LNCaP clone FGC (cell line): ENCODE data around the gene MAML3.

Experiments
- DNase-seq: peaks from one replicate; pipeline ENCODE4 v3.0.0-alpha.2; 2011; ENCODE audit warnings: low read depth
- H3K4me3 ChIP-seq: 2 replicates; pipeline ENCODE4 v1.5.1; 2011; ENCODE audit warnings: mild to moderate bottlenecking, low read depth, low read length, control low read depth
- CTCF ChIP-seq: IDR thresholded peaks from 2 replicates; pipeline ENCODE4 v1.5.1; 2012; ENCODE audit warnings: mild to moderate bottlenecking; ENCODE audit not compliant: control insufficient read depth, insufficient read depth; ENCODE audit errors: extremely low read depth

MAML3 gene

DNA sequence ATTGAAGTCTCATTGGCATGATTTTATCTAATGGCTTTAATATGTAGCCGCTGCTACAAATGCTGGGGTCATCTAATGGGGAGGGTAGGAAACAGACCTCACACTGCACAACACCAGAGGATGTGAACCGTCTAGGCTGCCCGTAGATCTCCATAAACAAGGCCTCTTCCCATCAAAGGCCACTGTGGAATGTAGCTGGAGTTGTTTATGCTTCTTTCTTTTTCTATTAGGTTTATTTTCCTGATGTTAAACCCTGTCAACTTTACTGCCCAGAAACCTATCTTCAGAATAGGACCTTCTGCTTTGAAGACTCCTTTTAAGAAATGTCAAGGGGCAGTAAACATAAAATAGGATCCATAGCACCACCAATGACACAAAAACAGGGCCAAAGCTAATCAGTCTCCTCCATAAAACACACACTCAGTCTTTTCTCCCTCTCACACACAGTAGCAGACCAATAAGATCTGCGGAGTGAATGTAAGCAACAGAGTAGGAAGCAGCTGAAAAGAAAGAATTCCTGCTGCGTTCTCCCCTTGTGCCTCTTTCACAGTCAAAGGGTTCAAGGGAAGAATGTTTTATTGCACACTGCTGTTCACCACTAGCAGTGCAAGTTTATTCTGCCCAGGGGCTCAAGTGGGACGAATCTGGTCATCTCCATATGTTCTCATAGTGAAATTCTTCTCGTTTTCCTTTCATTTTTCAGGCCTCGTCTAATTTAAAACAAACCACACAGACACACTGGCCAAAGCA, 72.2 kb downstream of the MAML3 start:
- DNase-seq = no peak
- no peak overlapping the region for H3K4me3 ChIP-seq
- TF ChIP-seq CTCF = no peak

- DNase-seq = no peak
- H3K4me3 ChIP-seq = no peak overlapping the region
- no peak for TF ChIP-seq CTCF
These were observed 73.1 kb downstream of the MAML3 start for GRCh38 chr4:140080883-140081282.

- no peak for TF ChIP-seq CTCF
- H3K4me3 ChIP-seq = no peak overlapping the region
- DNase-seq = no peak
These were observed 75.6 kb downstream of the MAML3 start for GRCh38 chr4:140078366-140078765.

DNA sequence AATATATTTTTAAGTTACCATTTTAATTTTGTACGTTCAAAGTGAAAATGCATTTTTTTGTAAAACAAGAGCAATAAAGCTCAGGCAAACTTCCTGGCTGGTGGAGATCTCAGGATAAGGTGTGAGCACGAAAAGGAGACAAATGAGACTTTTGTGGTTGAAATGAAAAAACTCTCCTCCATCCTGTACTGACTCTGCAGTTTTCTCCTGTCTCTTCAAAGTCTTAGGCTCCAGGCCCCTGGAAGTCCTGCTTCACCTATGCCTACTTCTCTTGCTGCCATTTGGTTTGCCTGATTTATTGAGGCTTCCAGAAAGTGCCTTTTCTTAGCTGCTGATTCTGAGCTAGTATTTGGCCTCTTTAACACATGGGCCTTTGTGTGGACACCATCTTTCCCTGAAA, 77.7 kb downstream of the MAML3 start:
- DNase-seq = no peak
- TF ChIP-seq CTCF = no peak
- no peak overlapping the region for H3K4me3 ChIP-seq

DNA sequence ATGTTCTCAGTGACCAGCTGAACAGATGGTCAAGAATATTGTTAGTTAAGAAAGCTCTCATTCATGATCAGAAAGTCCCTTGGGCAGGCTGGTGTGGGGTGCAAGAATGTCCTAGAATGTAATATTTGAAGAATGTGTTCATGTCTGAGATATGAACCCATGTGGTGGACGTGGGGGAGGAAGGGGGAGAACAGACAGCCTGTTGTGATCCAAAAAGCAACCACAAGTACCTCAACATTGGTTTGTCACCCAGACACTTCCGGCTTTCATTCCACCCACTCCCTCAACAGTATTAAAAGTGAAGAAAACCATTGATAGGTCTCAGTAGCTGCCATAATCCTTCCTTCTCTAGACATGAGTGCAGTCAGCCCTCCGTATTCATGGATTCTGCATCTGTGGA, 82.2 kb downstream of the MAML3 start:
- no peak overlapping the region for H3K4me3 ChIP-seq
- no peak for DNase-seq
- no peak for TF ChIP-seq CTCF

DNA sequence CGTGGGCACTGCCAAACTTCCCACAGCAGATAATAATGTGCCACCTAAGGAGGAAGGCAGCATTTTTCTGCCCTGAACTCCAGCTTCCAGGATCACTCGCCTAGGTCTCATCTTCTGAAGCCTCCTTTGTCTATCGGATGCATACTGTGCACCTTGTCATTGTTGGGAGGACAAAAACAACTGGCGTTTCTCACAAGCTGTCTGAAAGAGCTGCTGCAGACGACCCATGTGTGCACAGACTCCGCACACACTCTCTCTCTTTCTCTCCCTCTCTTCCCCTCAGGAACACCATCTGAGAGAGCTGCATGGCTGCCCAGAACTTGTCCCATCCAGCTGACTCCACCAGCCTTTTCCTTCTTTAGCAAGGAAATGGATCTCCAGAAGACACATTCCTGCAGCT, 83.0 kb downstream of the MAML3 start:
- no peak for DNase-seq
- H3K4me3 ChIP-seq = no peak overlapping the region
- TF ChIP-seq CTCF = no peak

GRCh38 chr4:140070366-140070765, 83.6 kb downstream of the MAML3 start:
- H3K4me3 ChIP-seq = no peak overlapping the region
- no peak for TF ChIP-seq CTCF
- DNase-seq = no peak
